Keratinocyte (primary cell): ENCODE results near the gene STAG1. TPM values are rescaled to one million over a fixed set of nuclear protein-coding genes. Genes with fewer than 3 reads are reported as not detected.

Experiments used
- DNase-seq: peaks from one replicate; pipeline ENCODE4 v3.0.0-alpha.2; 2011; ENCODE audit warnings: low read depth, missing footprints, low spot score
- FAIRE-seq: peaks from 2 replicates; lab custom pipeline; 2011; peaks lifted over from hg19 to GRCh38; lab: Jason Lieb, UNC
- H2AFZ ChIP-seq: 2 replicates; pipeline ENCODE4 v1.6.0; 2012; ENCODE audit warnings: low read length, control low read depth, inconsistent platforms; ENCODE audit not compliant: control insufficient read depth
- H3K27ac ChIP-seq: 2 replicates; pipeline ENCODE4 v1.5.1; 2011; ENCODE audit warnings: low read length; ENCODE audit not compliant: control insufficient read depth, insufficient read depth
- H3K27me3 ChIP-seq: 3 replicates; pipeline ENCODE4 v1.6.0; 2011; ENCODE audit warnings: low read length; ENCODE audit not compliant: control insufficient read depth, insufficient read depth; ENCODE audit errors: extremely low read depth
- H3K36me3 ChIP-seq, 2 experiments: 2 replicates in 1 of 2; 3 replicates in 1 of 2; pipeline ENCODE4 v1.5.1; 2011; ENCODE audit warnings: low read length in 2 of 2, mild to moderate bottlenecking in 1 of 2; ENCODE audit not compliant: control insufficient read depth in 2 of 2, insufficient read depth in 2 of 2; ENCODE audit errors: extremely low read depth in 1 of 2
- H3K4me1 ChIP-seq: 3 replicates; pipeline ENCODE4 v1.5.1; 2011; ENCODE audit warnings: low read length; ENCODE audit not compliant: control insufficient read depth, insufficient read depth; ENCODE audit errors: extremely low read depth
- H3K4me2 ChIP-seq: 3 replicates; pipeline ENCODE4 v1.6.0; 2011; ENCODE audit warnings: low read depth, low read length; ENCODE audit not compliant: control insufficient read depth, insufficient read depth; ENCODE audit errors: extremely low read depth
- H3K4me3 ChIP-seq, 3 experiments: fragments of 200-600 bp in 1 of 3; sonication (generic) in 1 of 3; 2 replicates in 2 of 3; 3 replicates in 1 of 3; pipeline ENCODE4 v1.5.1; 2011 to 2016; ENCODE audit warnings: low read length in 3 of 3, mild to moderate bottlenecking in 3 of 3, control low read depth in 2 of 3, inconsistent platforms in 1 of 3, low read depth in 1 of 3, mixed read lengths in 1 of 3, mixed run types in 1 of 3, moderate library complexity in 1 of 3; ENCODE audit not compliant: control insufficient read depth in 2 of 3, insufficient read depth in 2 of 3; ENCODE audit errors: extremely low read depth in 1 of 3
- H3K79me2 ChIP-seq: 2 replicates; pipeline ENCODE4 v1.6.0; 2012; ENCODE audit warnings: low read length; ENCODE audit not compliant: control insufficient read depth, insufficient read depth
- H3K9ac ChIP-seq: 3 replicates; pipeline ENCODE4 v1.6.0; 2011; ENCODE audit warnings: low read length; ENCODE audit not compliant: control insufficient read depth, insufficient read depth; ENCODE audit errors: extremely low read depth
- H3K9me1 ChIP-seq: 3 replicates; pipeline ENCODE4 v1.6.0; 2011; ENCODE audit warnings: low read length; ENCODE audit not compliant: control insufficient read depth, insufficient read depth; ENCODE audit errors: extremely low read depth
- H3K9me3 ChIP-seq: 2 replicates; pipeline ENCODE4 v1.5.1; 2012; ENCODE audit warnings: low read depth, low read length; ENCODE audit not compliant: control insufficient read depth
- H4K20me1 ChIP-seq: 3 replicates; pipeline ENCODE4 v1.6.0; 2011; ENCODE audit warnings: low read length; ENCODE audit not compliant: control insufficient read depth, insufficient read depth; ENCODE audit errors: extremely low read depth
- EZH2 ChIP-seq: IDR thresholded peaks from one replicate; pipeline ENCODE4 v1.6.1; 2012; ENCODE audit warnings: inconsistent platforms, mild to moderate bottlenecking, low read length, moderate library complexity
- dilution Hi-C: fragments of 300-500 bp; cut with MboI; formaldehyde crosslinking; loops from one replicate; pipeline ENCODE4 v1.7.0; 2020; ENCODE audit warnings: low sequenced_read_pairs; ENCODE audit not compliant: extremely low pct_ligation_motif_present
- polyA plus RNA-seq, 5 experiments: library from polyadenylated mRNA; depleted of rRNA in 3 of 5; stranded (reverse) in 3 of 5; stranded (forward) in 1 of 5; unstranded in 1 of 5; fragments of >200 nt; gene quantifications; 1 replicate in 1 of 5; 2 replicates in 3 of 5; 3 replicates in 1 of 5; pipeline versions ENCODE4 v1.2.1 to v1.2.3, GENCODE V29; 2011 to 2012; ENCODE audit warnings: missing spikeins in 2 of 5, low read depth in 1 of 5, low replicate concordance in 1 of 5
- TF ChIP-seq, protein P1 (sequence below), 3 experiments: IDR thresholded peaks in 1 of 3; conservative IDR thresholded peaks in 1 of 3; optimal IDR thresholded peaks in 1 of 3; 2 replicates in 2 of 3; 3 replicates in 1 of 3; pipeline versions ENCODE3 to v1.5.1; 2011; ENCODE audit warnings: low read length in 3 of 3, mild to moderate bottlenecking in 3 of 3, moderate library complexity in 2 of 3, control low read depth in 1 of 3, inconsistent platforms in 1 of 3; ENCODE audit not compliant: insufficient read depth in 2 of 3; ENCODE audit errors: extremely low read depth in 1 of 3

The STAG1 gene
- polyA plus RNA-seq, 1 donor (not counting 4 experiments of a cell fraction or from before 2014, with no cell fraction given) = 11.8 TPM

- Histone ChIP-seq H3K27me3 (no peaks in the 10 kb centered on the region), H4K20me1 (no peaks in the 10 kb centered on the region), H3K4me2 (no peak overlapping the region), H3K79me2 (no peaks in the 10 kb centered on the region), H3K4me3 (no peak overlapping the region), H3K9me1 (no peaks in the 10 kb centered on the region), H2AFZ (no peak overlapping the region), H3K9me3 (no peaks in the 10 kb centered on the region), H3K9ac (no peak overlapping the region), H3K36me3 (no peaks in the 10 kb centered on the region), H3K4me1 (peaks cover 9% of the 10 kb centered on the region), H3K27ac (no peak overlapping the region)
- dilution Hi-C loops = no loop called here
- FAIRE-seq (no peak), DNase-seq (no peak)
- no peak for TF ChIP-seq EZH2
- TF ChIP-seq, protein P1, sequence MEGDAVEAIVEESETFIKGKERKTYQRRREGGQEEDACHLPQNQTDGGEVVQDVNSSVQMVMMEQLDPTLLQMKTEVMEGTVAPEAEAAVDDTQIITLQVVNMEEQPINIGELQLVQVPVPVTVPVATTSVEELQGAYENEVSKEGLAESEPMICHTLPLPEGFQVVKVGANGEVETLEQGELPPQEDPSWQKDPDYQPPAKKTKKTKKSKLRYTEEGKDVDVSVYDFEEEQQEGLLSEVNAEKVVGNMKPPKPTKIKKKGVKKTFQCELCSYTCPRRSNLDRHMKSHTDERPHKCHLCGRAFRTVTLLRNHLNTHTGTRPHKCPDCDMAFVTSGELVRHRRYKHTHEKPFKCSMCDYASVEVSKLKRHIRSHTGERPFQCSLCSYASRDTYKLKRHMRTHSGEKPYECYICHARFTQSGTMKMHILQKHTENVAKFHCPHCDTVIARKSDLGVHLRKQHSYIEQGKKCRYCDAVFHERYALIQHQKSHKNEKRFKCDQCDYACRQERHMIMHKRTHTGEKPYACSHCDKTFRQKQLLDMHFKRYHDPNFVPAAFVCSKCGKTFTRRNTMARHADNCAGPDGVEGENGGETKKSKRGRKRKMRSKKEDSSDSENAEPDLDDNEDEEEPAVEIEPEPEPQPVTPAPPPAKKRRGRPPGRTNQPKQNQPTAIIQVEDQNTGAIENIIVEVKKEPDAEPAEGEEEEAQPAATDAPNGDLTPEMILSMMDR (optimal IDR thresholded peaks at IDR 0.05 in 1 of 3, IDR thresholded peaks at IDR 0.05 in 1 of 3, conservative IDR thresholded peaks at IDR 0.05 in 1 of 3; ENCODE audit: extremely low read depth in 1 of 3, insufficient read depth in 2 of 3, low read length in 3 of 3) = no peak
Observed at GRCh38 chr3:136544532-136544931, 207.6 kb downstream of the STAG1 start.

GRCh38 chr3:136543385-136543784 lies 208.8 kb downstream of the STAG1 start:
- dilution Hi-C loops = no loop called here
- Histone ChIP-seq H3K4me2 (no peak overlapping the region), H3K27ac (no peak overlapping the region), H2AFZ (no peak overlapping the region), H3K4me1 (peaks cover 9% of the 10 kb centered on the region), H3K36me3 (no peaks in the 10 kb centered on the region), H3K9me1 (no peaks in the 10 kb centered on the region), H3K9me3 (no peaks in the 10 kb centered on the region), H3K27me3 (no peaks in the 10 kb centered on the region), H3K9ac (no peak overlapping the region), H3K4me3 (no peak overlapping the region), H4K20me1 (no peaks in the 10 kb centered on the region), H3K79me2 (no peaks in the 10 kb centered on the region)
- FAIRE-seq = no peak
- DNase-seq = no peak
- TF ChIP-seq EZH2 = no peak
- TF ChIP-seq, protein P1 (optimal IDR thresholded peaks at IDR 0.05 in 1 of 3, IDR thresholded peaks at IDR 0.05 in 1 of 3, conservative IDR thresholded peaks at IDR 0.05 in 1 of 3; ENCODE audit: extremely low read depth in 1 of 3, insufficient read depth in 2 of 3, low read length in 3 of 3) = no peak
